ENCODE data around the gene PPFIBP2.

- TF ChIP-seq CTCF (IDR thresholded peaks at IDR 0.05) (no peak), POLR2AphosphoS5 (IDR thresholded peaks at IDR 0.05) (no peak)
Observed at GRCh38 chr11:7643314-7643713, 129.5 kb downstream of the PPFIBP2 start.
